Uterus (tissue), 2 donors: ENCODE results near the gene EPB41.

ENCODE experiments used
- POLR2A ChIP-seq, 2 donors: fragments of 450-650 bp; IDR thresholded peaks; one replicate each; pipeline ENCODE4 v1.6.1; 2016; ENCODE audit warnings: antibody characterized with exemption in 2 of 2, mild to moderate bottlenecking in 1 of 2, moderate library complexity in 1 of 2
- TF ChIP-seq, protein P1 (sequence below), 4 experiments: fragments of 200-600 bp in 2 of 4; fragments of 450-650 bp in 2 of 4; sonication (generic) in 2 of 4; IDR thresholded peaks; one replicate each; pipeline ENCODE4 v1.5.1; 2016 to 2019; ENCODE audit warnings: antibody characterized with exemption in 4 of 4, mild to moderate bottlenecking in 2 of 4, moderate library complexity in 1 of 4

- TF ChIP-seq, protein P1, sequence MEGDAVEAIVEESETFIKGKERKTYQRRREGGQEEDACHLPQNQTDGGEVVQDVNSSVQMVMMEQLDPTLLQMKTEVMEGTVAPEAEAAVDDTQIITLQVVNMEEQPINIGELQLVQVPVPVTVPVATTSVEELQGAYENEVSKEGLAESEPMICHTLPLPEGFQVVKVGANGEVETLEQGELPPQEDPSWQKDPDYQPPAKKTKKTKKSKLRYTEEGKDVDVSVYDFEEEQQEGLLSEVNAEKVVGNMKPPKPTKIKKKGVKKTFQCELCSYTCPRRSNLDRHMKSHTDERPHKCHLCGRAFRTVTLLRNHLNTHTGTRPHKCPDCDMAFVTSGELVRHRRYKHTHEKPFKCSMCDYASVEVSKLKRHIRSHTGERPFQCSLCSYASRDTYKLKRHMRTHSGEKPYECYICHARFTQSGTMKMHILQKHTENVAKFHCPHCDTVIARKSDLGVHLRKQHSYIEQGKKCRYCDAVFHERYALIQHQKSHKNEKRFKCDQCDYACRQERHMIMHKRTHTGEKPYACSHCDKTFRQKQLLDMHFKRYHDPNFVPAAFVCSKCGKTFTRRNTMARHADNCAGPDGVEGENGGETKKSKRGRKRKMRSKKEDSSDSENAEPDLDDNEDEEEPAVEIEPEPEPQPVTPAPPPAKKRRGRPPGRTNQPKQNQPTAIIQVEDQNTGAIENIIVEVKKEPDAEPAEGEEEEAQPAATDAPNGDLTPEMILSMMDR (IDR thresholded peaks at IDR 0.05), result no peak
- no peak for TF ChIP-seq POLR2A (IDR thresholded peaks at IDR 0.05)
These were observed 562 bp upstream of the EPB41 start for GRCh38 chr1:28913786-28914227.
